Ecto neural progenitor cell (in vitro differentiated cells): Measurements from ENCODE around the gene FCHSD2.

Experiments used
- DNase-seq: peaks from one replicate; pipeline ENCODE4 v3.0.0-alpha.2; 2018; ENCODE audit warnings: low spot score

Gene FCHSD2

GRCh38 chr11:73172992-73173656, 31.0 kb upstream of the FCHSD2 start:
- DNase-seq, result no peak

- no peak for DNase-seq
Measured at GRCh38 chr11:73171436-73172161, 29.5 kb upstream of the FCHSD2 start.

DNA sequence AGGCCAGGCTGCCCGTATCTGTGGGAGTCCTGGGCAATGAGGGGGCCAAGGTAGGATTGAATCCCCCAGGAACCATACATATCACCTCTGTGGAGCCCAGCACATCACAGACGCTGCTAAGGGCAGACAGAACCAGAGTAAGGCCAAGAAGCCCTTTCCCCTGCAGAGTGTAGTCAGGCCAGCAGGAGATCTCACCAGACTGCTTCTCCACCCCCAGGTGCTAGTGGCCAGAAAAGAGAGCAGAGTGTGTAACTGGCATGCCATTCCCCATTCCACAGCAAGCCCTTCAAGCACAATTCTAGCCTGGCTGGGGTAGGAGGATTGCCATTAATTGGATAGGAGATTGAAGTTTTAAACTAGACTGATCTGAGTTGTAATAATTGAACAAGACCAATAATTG, 28.0 kb upstream of the FCHSD2 start:
- no peak for DNase-seq

- no peak for DNase-seq
Measured at GRCh38 chr11:73168925-73169579, 26.9 kb upstream of the FCHSD2 start.

DNA sequence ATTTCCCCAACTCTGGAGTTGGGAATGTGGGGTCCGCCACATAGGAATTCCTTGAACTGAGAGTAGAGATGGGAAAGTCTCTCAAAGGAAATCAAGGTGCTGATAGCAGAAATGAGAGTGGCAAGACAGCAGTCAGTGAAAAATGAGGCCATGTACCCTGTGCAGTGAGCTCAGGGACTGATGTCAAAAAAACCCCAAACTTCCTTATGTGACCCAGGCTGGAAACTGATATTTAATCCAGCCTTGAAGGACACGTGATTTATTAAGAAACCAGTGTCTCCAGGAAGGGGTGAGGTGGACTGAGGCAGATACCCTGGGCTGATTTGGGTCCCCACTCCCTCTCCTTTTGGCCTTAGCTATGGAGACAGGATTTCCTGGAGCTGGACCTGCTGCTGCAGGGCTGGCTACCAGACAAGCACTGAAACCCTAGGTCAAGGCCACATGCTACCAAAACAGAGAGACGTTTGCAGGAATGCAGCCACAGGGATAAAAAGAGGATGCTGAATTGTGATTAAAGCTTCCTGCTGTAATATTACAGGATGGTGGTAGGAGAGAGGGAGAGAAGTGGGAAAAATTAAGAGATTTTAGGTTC, 25.3 kb upstream of the FCHSD2 start:
- DNase-seq, result no peak

- DNase-seq, result no peak
Measured at GRCh38 chr11:73164803-73165540, 22.9 kb upstream of the FCHSD2 start.

GRCh38 chr11:73163638-73164174, 21.6 kb upstream of the FCHSD2 start:
- no peak for DNase-seq

DNA sequence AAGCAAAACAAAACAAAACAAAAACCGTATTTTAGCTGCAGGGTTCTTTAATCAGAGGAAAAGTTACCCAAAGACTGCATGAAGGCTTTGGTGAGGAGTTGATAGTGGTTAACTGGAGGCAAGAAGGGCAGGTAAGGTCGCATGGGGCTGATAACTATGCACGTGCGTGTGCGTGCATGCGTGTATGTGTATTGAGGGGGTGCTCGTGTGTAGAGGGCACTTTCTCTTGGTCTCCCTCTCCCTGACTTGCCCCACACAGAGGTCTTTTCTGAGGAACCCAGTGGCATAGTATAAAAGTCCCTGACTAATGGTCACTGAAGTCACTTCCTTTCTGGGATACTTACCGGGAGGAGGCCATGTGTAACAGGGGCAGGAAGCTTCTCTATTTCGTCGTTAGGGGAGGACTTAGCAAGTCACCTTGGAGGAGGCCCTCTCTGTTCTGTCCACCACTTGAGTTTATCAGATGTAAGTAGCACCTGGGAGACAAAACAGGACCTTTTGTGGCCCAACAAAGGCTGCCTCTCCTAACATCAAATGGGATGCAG, 20.1 kb upstream of the FCHSD2 start:
- DNase-seq, result no peak

DNA sequence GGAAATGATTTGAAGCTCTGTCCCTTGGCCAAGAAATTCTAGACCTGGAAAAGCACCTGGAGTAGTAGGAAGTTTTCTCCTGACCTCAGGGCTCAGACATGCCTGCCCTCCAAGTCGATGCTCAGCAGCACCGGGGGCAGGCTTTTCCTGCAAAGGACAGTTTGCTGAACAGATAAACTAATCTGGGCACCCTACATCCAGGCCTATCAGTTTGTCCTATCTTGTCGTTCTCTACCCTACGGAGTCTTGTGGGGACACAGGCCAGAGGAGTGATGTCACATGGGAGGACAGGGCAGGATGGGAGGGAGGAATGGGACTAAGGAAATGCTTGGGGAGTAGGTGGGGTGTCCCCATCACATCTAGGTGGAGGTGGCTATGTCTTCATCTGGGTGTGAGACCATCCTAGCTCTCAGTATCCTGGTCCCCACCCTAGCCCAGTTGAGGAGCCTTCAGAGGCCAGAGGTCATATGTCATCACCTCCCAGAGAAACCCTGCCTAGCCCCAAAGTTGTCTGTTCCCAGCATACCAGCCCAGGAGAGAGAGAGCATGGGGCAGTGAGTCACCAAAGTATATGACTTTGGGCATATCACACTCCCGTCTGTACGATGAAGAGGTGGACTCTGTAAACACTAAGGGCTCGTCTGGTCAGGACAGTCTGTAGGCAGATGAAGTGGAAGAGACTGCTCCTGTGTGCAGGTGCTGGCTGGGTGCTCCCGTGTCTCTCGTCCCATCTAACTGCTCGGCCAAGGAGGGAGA, 18.1 kb upstream of the FCHSD2 start:
- DNase-seq, result no peak

DNA sequence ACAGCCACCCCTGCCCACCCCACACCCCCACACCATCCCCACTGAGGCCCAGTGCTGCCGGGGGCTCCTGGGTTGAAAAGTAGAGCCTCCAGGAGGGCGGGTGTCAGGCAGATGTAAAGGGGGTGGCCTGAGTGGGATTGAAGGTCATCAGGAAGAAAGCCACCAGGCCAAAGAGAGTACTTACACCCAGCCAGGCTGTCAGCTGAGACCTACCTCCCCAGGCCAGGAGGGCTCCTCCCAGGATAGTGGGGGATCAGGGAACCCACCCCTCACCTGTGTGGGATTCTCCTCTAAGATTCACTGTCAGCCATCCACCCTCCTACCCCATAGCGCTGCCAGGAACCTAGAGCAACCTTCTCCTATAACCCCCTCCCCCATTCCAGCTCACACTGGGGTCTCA, 17.2 kb upstream of the FCHSD2 start:
- no peak for DNase-seq

GRCh38 chr11:73158356-73159051, 16.4 kb upstream of the FCHSD2 start:
- no peak for DNase-seq

- DNase-seq, result no peak
Measured at GRCh38 chr11:73157101-73158010, 15.2 kb upstream of the FCHSD2 start.

- no peak for DNase-seq
Measured at GRCh38 chr11:73156686-73157085, 14.6 kb upstream of the FCHSD2 start.

GRCh38 chr11:73156114-73156513, 14.0 kb upstream of the FCHSD2 start:
- no peak for DNase-seq

DNA sequence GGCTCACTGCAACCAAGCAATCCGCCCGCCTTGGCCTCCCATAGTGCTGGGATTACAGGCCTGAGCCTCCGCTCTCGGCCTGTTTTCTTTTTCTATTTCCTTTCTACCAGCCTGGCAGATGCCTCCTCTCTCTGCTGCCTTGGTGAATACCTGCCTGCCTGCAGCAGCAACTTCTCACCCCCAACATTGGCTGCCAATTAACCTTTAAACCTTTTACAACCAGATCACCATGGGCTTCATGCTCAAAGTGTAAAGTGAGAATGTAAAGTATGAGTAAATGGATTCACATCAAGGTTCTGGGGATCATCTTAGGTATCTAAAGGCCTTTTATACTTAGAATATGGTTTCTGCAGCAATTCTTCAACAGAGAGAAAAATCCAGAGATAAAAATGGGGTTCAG, 13.0 kb upstream of the FCHSD2 start:
- DNase-seq, result no peak

DNA sequence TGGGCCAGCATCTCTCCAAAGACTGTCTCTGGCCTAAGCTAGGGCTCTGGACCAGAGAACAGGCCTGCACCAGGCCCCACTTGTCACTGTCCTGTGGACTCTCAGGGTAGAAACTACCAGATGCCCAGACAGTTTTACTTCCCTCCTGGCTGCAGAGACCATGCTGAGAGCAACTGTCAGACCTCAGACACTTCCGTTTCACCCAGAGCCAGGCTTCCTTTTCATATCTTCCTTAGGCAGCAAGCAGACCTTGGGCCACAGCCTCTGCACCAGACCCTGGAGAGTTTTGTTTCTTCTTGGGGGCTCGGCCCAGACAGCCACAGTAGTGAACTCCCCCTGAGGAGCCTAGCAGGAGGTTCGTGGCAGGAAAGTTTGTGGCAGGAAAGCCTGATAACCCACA, 12.1 kb upstream of the FCHSD2 start:
- DNase-seq, result no peak

DNA sequence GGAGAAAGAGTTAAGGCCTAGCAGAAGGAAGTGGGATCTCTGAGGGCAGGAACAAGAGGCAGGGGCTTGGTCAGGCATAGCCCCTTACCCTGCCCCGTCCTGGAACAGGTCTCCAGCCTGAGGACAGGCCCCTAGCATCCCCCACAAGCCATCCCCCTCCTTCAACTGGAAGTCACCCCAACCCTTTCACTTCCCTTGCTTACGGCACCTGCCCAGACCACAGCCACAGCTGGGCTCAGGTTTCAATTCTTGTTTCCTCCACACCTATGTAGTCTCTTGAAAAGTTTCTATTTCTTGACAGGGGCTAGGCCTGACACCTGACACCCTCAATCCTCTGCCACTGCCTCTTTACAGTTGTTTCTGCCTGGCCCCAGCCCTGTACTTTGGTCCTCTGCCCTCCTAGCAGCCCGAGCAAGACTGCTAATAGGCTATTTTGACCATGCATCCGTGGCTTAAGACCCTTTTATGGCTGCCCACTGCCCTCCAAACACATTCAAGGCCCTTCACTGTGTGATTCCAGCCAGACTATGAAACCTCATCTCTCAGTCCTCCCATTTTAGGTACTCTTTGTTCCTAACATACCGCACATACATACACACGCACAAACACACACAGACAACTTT, 10.9 kb upstream of the FCHSD2 start:
- DNase-seq, result no peak

GRCh38 chr11:73152086-73152853, 10.2 kb upstream of the FCHSD2 start:
- no peak for DNase-seq
